Activated T-cell treated with anti-CD3 and anti-CD28 coated beads, Interleukin-2, amount 50 U/mL, for 72 hours (primary cell): Measurements from ENCODE around the gene CCDC137. TPM values are rescaled to one million over a fixed set of nuclear protein-coding genes. Genes with fewer than 3 reads are reported as not detected.
A peak's percentile ranks its signal among the peaks of the same experiment; 100 is the strongest.

Experiments used
- ATAC-seq, 2 donors: fragments of 150-1000 bp; cut with Tn5 transposase; replicated peaks in 1 of 2; 2 replicates each; pipeline ENCODE4 v1.10.0; 2021; ENCODE audit warnings: moderate library complexity in 2 of 2, mild to moderate bottlenecking in 1 of 2
- DNase-seq, 2 donors: peaks; one replicate each; pipeline ENCODE4 v3.0.0; 2021 to 2022; ENCODE audit warnings: mixed read lengths in 1 of 2
- H3K27ac Mint-ChIP-seq: one replicate; pipeline ENCODE4 v1.8.0; 2022; ENCODE audit warnings: mild to moderate bottlenecking, moderate library complexity, mixed read lengths
- H3K27me3 Mint-ChIP-seq: one replicate; pipeline ENCODE4 v1.8.0; 2022; ENCODE audit warnings: low read depth, mixed read lengths
- H3K36me3 Mint-ChIP-seq, 2 donors: one replicate each; pipeline ENCODE4 v1.8.0; 2022; ENCODE audit warnings: mixed read lengths in 2 of 2, mild to moderate bottlenecking in 1 of 2; ENCODE audit not compliant: insufficient read depth in 2 of 2
- H3K4me1 Mint-ChIP-seq: one replicate; pipeline ENCODE4 v1.8.0; 2022; ENCODE audit warnings: low read depth, mixed read lengths
- H3K4me3 Mint-ChIP-seq, 2 donors: one replicate each; pipeline ENCODE4 v1.8.0; 2022; ENCODE audit warnings: mild to moderate bottlenecking in 2 of 2, mixed read lengths in 2 of 2, moderate library complexity in 2 of 2
- H3K9me3 Mint-ChIP-seq, 2 donors: one replicate each; pipeline ENCODE4 v1.8.0; 2022; ENCODE audit warnings: mixed read lengths in 2 of 2
- total RNA-seq, 2 donors: library from RNA; stranded (reverse); gene quantifications; one replicate each; pipeline ENCODE4 v1.2.3, GENCODE V29; 2022

CCDC137 gene
- total RNA-seq, 2 donors from 2014 or later = 26.1 to 46.5 TPM

- peak; percentile 18 to 45 for DNase-seq
- H3K27ac Mint-ChIP-seq = peak overlapping the region; percentile 38
- peak overlapping the region; percentile 87 to 96 for H3K4me3 Mint-ChIP-seq
- no peaks in the 10 kb centered on the region for H3K27me3 Mint-ChIP-seq
- peaks cover 45% of the 10 kb centered on the region for H3K4me1 Mint-ChIP-seq
- H3K36me3 Mint-ChIP-seq = peaks cover 1 to 22% of the 10 kb centered on the region in 2 donors
- no peaks in the 10 kb centered on the region for H3K9me3 Mint-ChIP-seq
- peak in 1 of 2 donors; percentile 28 for ATAC-seq
Measured at GRCh38 chr17:81703747-81704654, 37.5 kb downstream of the CCDC137 start.

DNA sequence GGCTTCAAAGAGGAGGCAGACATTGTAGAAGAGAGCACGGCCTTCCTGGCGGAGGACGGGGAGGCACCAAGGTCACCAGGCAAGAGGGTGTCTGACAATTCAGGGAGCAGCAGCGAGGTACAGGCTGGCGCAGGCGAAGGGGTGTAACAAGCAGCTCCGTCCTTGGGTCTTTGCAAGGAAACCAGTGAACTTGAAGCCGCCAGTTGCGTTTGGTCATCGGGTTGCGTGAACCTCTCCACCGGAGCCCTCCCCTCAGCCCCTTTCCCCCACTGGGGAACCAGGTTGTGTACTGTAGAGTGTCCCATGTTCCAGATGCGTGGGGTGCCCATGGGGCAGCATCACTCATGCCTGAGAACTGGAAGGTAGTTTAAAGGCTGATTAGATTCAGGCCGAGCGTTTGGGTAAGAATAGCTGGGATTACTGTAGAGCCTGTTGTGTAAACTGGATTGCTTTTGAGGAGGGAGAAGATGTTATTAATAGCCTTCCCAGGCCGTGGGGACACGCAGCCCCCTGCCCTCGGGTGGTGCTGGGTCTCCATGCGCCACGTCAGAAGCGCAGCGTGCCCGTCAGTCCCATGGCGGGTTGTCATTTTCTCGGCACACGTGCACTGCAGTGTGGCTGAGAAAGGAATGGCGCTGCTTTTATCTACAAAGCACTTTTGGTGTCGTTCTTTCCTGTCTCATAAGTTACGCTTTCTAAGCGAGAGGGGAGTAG lies 39.1 kb downstream of the CCDC137 start:
- DNase-seq (no peak), ATAC-seq (no peak)
- peaks cover 54% of the 10 kb centered on the region for H3K4me1 Mint-ChIP-seq
- H3K9me3 Mint-ChIP-seq = no peaks in the 10 kb centered on the region
- H3K4me3 Mint-ChIP-seq = no peak overlapping the region
- H3K27me3 Mint-ChIP-seq = no peaks in the 10 kb centered on the region
- peaks cover 1 to 19% of the 10 kb centered on the region in 2 donors for H3K36me3 Mint-ChIP-seq
- no peak overlapping the region for H3K27ac Mint-ChIP-seq

DNA sequence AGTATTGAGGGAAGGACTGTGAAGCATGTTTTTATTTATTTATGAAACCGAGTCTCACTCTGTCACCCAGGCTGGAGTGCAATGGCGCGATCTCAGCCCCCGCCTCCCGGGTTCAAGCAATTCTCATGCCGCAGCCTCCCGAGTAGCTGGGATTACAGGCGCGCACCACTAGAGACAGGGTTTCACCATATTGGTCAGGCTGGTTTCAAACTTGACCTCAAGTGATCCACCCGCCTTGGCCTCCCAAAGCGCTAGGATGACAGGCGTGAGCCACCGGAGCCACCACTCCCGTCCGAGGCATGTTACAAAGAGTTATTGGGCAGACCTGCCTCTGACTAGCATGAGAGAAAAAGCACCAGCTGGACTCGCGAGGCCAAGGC lies 39.7 kb downstream of the CCDC137 start:
- peaks cover 54% of the 10 kb centered on the region for H3K4me1 Mint-ChIP-seq
- H3K9me3 Mint-ChIP-seq = no peaks in the 10 kb centered on the region
- DNase-seq (no peak), ATAC-seq (no peak)
- H3K36me3 Mint-ChIP-seq = peaks cover 1 to 17% of the 10 kb centered on the region in 2 donors
- no peak overlapping the region for H3K4me3 Mint-ChIP-seq
- no peaks in the 10 kb centered on the region for H3K27me3 Mint-ChIP-seq
- no peak overlapping the region for H3K27ac Mint-ChIP-seq

- no peak for DNase-seq
- Mint-ChIP-seq H3K4me3 (no peak overlapping the region), H3K4me1 (peaks cover 54% of the 10 kb centered on the region), H3K36me3 (peaks cover 1 to 14% of the 10 kb centered on the region in 2 donors), H3K27me3 (no peaks in the 10 kb centered on the region), H3K9me3 (no peaks in the 10 kb centered on the region), H3K27ac (no peak overlapping the region)
- no peak for ATAC-seq
Measured at GRCh38 chr17:81706757-81707624, 40.5 kb downstream of the CCDC137 start.

- Mint-ChIP-seq H3K4me1 (peaks cover 51% of the 10 kb centered on the region), H3K9me3 (no peaks in the 10 kb centered on the region), H3K27ac (no peak overlapping the region), H3K36me3 (peaks cover 1 to 11% of the 10 kb centered on the region in 2 donors), H3K27me3 (no peaks in the 10 kb centered on the region), H3K4me3 (no peak overlapping the region)
- ATAC-seq = no peak
- no peak for DNase-seq
Measured at GRCh38 chr17:81707725-81708646, 41.4 kb downstream of the CCDC137 start.

DNA sequence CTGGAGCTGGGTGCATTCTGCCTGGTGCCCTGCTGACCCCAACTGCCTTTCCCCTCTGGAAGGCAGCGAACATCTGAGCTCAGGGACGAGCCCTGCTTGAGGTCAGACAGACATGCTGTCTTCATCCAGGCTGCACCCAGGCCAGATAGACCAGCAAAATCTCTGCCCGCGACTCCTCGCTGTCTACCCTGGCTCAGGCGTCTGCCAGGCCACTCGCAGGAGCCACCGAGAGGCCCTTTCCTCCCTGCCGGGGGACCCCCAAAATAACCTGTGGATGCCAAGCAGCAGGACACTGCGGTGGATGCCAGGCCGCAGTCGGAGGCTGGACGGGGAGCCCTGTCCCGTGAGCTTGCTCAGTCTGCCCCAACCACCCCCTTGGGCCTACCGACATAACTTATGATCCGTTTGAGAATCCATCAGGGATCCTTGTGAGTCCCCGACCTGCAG lies 42.2 kb downstream of the CCDC137 start:
- Mint-ChIP-seq H3K27me3 (no peaks in the 10 kb centered on the region), H3K4me3 (no peak overlapping the region), H3K36me3 (peaks cover 1 to 11% of the 10 kb centered on the region in 2 donors), H3K27ac (no peak overlapping the region), H3K9me3 (no peaks in the 10 kb centered on the region), H3K4me1 (peaks cover 59% of the 10 kb centered on the region)
- ATAC-seq (no peak), DNase-seq (no peak)

DNA sequence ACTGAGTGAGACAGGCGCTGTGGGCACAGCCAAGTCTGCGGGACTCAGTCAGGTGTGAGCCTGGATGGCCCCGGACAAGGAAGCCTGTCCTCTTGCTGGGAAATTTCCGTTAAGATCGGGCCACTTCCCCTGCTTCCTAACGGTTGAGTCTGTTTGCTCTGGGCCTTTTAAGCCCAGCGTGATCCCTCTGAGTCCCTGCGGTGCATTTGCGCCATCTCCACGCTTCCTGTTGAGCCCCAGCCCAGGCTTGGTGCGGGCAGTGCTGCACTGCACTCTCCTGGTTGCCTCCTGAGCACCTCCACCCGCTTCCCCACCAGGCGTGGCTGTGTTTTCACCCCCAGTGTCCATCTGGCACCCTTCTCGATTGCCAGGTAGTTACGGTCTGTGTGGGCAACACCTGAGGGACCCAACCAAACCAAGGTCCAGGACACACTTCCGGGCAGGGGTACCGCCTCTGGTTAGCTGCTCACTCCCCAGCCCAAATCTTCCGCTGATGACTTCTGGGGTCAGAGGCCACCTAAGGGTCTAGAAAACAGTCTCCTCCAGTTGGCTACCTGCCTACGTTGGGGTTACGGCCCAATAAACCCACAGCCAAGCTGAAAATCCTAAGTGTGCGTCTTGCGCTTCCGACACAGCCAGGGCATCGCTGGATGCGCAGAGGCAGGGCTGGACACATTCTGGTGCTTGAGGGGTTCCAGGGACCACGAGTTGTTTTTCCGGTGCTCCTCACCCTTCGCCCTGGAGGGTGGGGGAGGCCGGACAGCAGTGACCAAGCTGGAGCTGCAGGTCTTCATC lies 44.2 kb downstream of the CCDC137 start:
- H3K9me3 Mint-ChIP-seq = no peaks in the 10 kb centered on the region
- ATAC-seq (no peak), DNase-seq (peak in 1 of 2 donors; percentile 28)
- peaks cover 46% of the 10 kb centered on the region for H3K4me1 Mint-ChIP-seq
- peak overlapping the region; percentile 68 for H3K27ac Mint-ChIP-seq
- peaks cover 0 to 3% of the 10 kb centered on the region in 2 donors for H3K36me3 Mint-ChIP-seq
- peak overlapping the region; percentile 83 to 87 for H3K4me3 Mint-ChIP-seq
- no peaks in the 10 kb centered on the region for H3K27me3 Mint-ChIP-seq

- peaks cover 34% of the 10 kb centered on the region for H3K4me1 Mint-ChIP-seq
- H3K27me3 Mint-ChIP-seq = no peaks in the 10 kb centered on the region
- DNase-seq (peak; percentile 89), ATAC-seq (peak; percentile 92 to 93)
- peak within 1 kb of the TSS; percentile 51 for H3K27ac Mint-ChIP-seq
- no peaks in the 10 kb centered on the region for H3K9me3 Mint-ChIP-seq
- no peaks in the 10 kb centered on the region for H3K36me3 Mint-ChIP-seq
- peak within 1 kb of the TSS; percentile 93 for H3K4me3 Mint-ChIP-seq
Measured at GRCh38 chr17:81711814-81712467, 45.4 kb downstream of the CCDC137 start, which contains the start of gene SLC25A10. SLC25A10 (plus strand) TSS chr17:81712284; CDS start chr17:81712427, 143 bp downstream.

DNA sequence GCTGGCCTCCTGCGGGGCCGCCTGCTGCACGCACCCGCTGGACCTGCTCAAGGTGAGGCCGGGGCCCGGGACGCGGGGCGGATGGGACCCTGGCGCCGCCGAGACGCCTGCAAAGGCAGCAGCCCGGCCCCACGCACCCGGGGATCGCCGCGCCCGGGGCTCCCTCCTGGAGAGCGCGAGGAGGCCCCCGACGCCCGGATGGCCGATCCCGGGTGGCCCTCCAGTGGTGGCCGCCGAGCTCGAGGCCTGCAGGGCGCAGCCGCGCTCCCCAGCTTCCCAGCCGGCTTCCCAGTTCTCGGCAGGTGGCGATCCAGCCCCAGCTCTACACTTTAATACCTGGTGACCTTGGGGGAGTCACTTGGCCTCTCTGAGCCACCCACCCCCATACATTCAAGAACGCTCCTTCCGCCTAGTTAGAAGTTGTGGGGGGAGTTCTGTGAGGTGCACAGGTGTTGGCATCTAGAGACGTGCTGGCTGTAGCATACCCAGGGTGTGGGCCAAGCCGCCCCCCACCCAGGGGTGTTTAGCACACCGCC lies 46.0 kb downstream of the CCDC137 start:
- Mint-ChIP-seq H3K9me3 (no peaks in the 10 kb centered on the region), H3K4me1 (peaks cover 34% of the 10 kb centered on the region), H3K27me3 (no peaks in the 10 kb centered on the region), H3K4me3 (peak overlapping the region; percentile 93), H3K27ac (peak overlapping the region; percentile 51), H3K36me3 (no peaks in the 10 kb centered on the region)
- no peak for DNase-seq
- peak in 1 of 2 donors; percentile 14 for ATAC-seq

GRCh38 chr17:81713004-81713555 lies 46.5 kb downstream of the CCDC137 start:
- DNase-seq = no peak
- Mint-ChIP-seq H3K27me3 (no peaks in the 10 kb centered on the region), H3K36me3 (no peaks in the 10 kb centered on the region), H3K4me1 (peaks cover 34% of the 10 kb centered on the region), H3K4me3 (peak overlapping the region; percentile 93), H3K27ac (peak overlapping the region; percentile 51), H3K9me3 (no peaks in the 10 kb centered on the region)
- no peak for ATAC-seq
